ENCODE results near the gene MDN1. TPM values are rescaled to one million over a fixed set of nuclear protein-coding genes. Genes with fewer than 3 reads are reported as not detected.

The MDN1 gene
- 10.4 to 14.5 TPM (median 14.0 TPM) in 5 replicates for total RNA-seq (2022; extraction: Qiagen RNA extraction; ENCODE audit: low read depth)

GRCh38 chr6:89819336-89820130, at the start of gene MDN1:
Gene MDN1, minus strand, starts transcription at chr6:89819794. Its CDS starts 187 bp downstream, at chr6:89819607.

GRCh38 chr6:89829472-89830169, 10.0 kb upstream of the MDN1 start, which contains the start of gene CASP8AP2:
Gene CASP8AP2, plus strand, starts transcription at chr6:89829880.

GRCh38 chr6:89638320-89639195, 181.0 kb downstream of the MDN1 start, which contains the start of gene LYRM2:
Gene LYRM2, minus strand, starts transcription at chr6:89638747. Its CDS starts 31 bp downstream, at chr6:89638716.

Other genes with a start within 250 kb of the MDN1 start
- gene LYRM2, start 181.0 kb downstream of the MDN1 start, total RNA-seq (2022; extraction: Qiagen RNA extraction; ENCODE audit: low read depth) = 29.2 to 44.3 TPM (median 32.7 TPM) in 5 replicates
- 4.9 to 7.6 TPM (median 5.8 TPM) in 5 replicates for gene CASP8AP2, start 10.1 kb upstream of the MDN1 start, total RNA-seq (2022; extraction: Qiagen RNA extraction; ENCODE audit: low read depth)
- gene GJA10, start 74.7 kb upstream of the MDN1 start, total RNA-seq (2022; extraction: Qiagen RNA extraction; ENCODE audit: low read depth) = not detected in 5 replicates

Data from A549 treated with CpdA at 1 μM for 4 hours (cell line).